HCT116 (cell line): ENCODE measurements around the gene IRF2. TPM values are rescaled to one million over a fixed set of nuclear protein-coding genes. Genes with fewer than 3 reads are reported as not detected.

ENCODE experiments used
- ATAC-seq: fragments of 200-7000 bp; cut with Tn5 transposase; 2 replicates; pipeline ENCODE4 v1.9.1; 2020; ENCODE audit warnings: mild to moderate bottlenecking, moderate library complexity
- BruUV-seq: library from RNA; stranded (reverse); fragments of 400-500 nt; replicated peaks from 2 replicates; lab custom pipeline; 2021; lab: Mats Ljungman, UMichigan
- CTCF ChIA-PET: fragments of 300-600 bp; sonication (Branson Sonifier 250); formaldehyde crosslinking; loops from one replicate; lab custom pipeline; 2021; ENCODE audit warnings: antibody characterized with exemption; lab: Charles Lee
- POLR2A ChIA-PET: fragments of 300-600, 350-600 bp; sonication (Branson Sonifier 250); formaldehyde crosslinking; loops from one replicate; lab custom pipeline; 2021; ENCODE audit warnings: antibody characterized with exemption; lab: Charles Lee
- RAD21 ChIA-PET, 2 experiments: fragments of 300-600 bp; sonication (Branson Sonifier 250); formaldehyde crosslinking; loops; one replicate each; lab custom pipeline; 2023; ENCODE audit warnings: low total read pairs in 2 of 2; ENCODE audit not compliant: uncharacterized antibody in 2 of 2, unreplicated experiment in 2 of 2, low non-redundant PET in 1 of 2; lab: Charles Lee
- DNase-seq: peaks from one replicate; pipeline ENCODE4 v3.0.0-alpha.2; 2010; ENCODE audit warnings: low read depth, low spot score
- H2AFZ ChIP-seq: fragments of 200-600 bp; shearing (Covaris generic), sonication (generic); 2 replicates; pipeline ENCODE4 v1.6.1; 2017; ENCODE audit warnings: low read depth, mixed run types, mixed read lengths, antibody characterized with exemption, low read length; ENCODE audit not compliant: poor library complexity, severe bottlenecking
- H3K27ac ChIP-seq: 2 replicates; pipeline ENCODE4 v1.5.1; 2012; ENCODE audit warnings: low read depth, low read length
- H3K27me3 ChIP-seq: fragments of 200-600 bp; sonication (generic); 2 replicates; pipeline ENCODE4 v1.6.1; 2016; ENCODE audit warnings: mixed run types, low read length, mixed read lengths; ENCODE audit not compliant: insufficient read depth
- H3K36me3 ChIP-seq, 2 experiments: fragments of 200-500 bp in 1 of 2; fragments of 200-600 bp in 1 of 2; sonication (Bioruptor generic) in 1 of 2; sonication (generic) in 1 of 2; 2 replicates each; pipeline versions ENCODE4 v1.5.1 to v1.6.1; 2014 to 2016; ENCODE audit warnings: low read length in 2 of 2, inconsistent platforms in 1 of 2, mixed read lengths in 1 of 2, mixed run types in 1 of 2; ENCODE audit not compliant: insufficient read depth in 2 of 2, control insufficient read depth in 1 of 2
- H3K4me1 ChIP-seq, 2 experiments: fragments of 200-600 bp in 1 of 2; sonication (generic) in 1 of 2; 2 replicates each; pipeline versions ENCODE4 v1.5.1 to v1.6.1; 2012 to 2017; ENCODE audit warnings: low read length in 2 of 2, inconsistent platforms in 1 of 2, mild to moderate bottlenecking in 1 of 2, mixed read lengths in 1 of 2, mixed run types in 1 of 2, moderate library complexity in 1 of 2; ENCODE audit not compliant: insufficient read depth in 2 of 2, control insufficient read depth in 1 of 2
- H3K4me2 ChIP-seq: fragments of 200-600 bp; sonication (generic); 2 replicates; pipeline ENCODE4 v1.6.1; 2017; ENCODE audit warnings: mixed run types, low read length, mixed read lengths
- H3K4me3 ChIP-seq, 2 experiments: fragments of 200-600 bp in 1 of 2; sonication (generic) in 1 of 2; replicated peaks in 1 of 2; 2 replicates each; pipeline ENCODE4 v1.5.1; 2011 to 2016; ENCODE audit warnings: low read length in 2 of 2, control low read depth in 1 of 2, low read depth in 1 of 2, mild to moderate bottlenecking in 1 of 2, mixed read lengths in 1 of 2, mixed run types in 1 of 2
- H3K79me2 ChIP-seq: fragments of 200-600 bp; sonication (generic); 2 replicates; pipeline ENCODE4 v1.6.1; 2017; ENCODE audit warnings: mild to moderate bottlenecking, mixed run types, low read length, moderate library complexity, mixed read lengths; ENCODE audit not compliant: insufficient read depth
- H3K9ac ChIP-seq: fragments of 200-600 bp; sonication (generic); 2 replicates; pipeline ENCODE4 v1.6.1; 2016; ENCODE audit warnings: low read length, mixed read lengths
- H3K9me2 ChIP-seq: fragments of 200-600 bp; sonication (generic), shearing (Covaris generic); 2 replicates; pipeline ENCODE4 v1.6.1; 2017; ENCODE audit warnings: mixed run types, mild to moderate bottlenecking, moderate library complexity; ENCODE audit not compliant: insufficient read depth
- H3K9me3 ChIP-seq, 2 experiments: fragments of 200-500 bp in 1 of 2; fragments of 200-600 bp in 1 of 2; sonication (Bioruptor generic) in 1 of 2; sonication (generic) in 1 of 2; 2 replicates each; pipeline ENCODE4 v1.6.1; 2014 to 2017; ENCODE audit warnings: low read length in 2 of 2, mixed read lengths in 2 of 2, inconsistent platforms in 1 of 2, low read depth in 1 of 2, mild to moderate bottlenecking in 1 of 2, mixed run types in 1 of 2, moderate library complexity in 1 of 2; ENCODE audit not compliant: control insufficient read depth in 1 of 2, insufficient read depth in 1 of 2
- H4K20me1 ChIP-seq: fragments of 200-600 bp; sonication (generic), shearing (Covaris generic); 2 replicates; pipeline ENCODE4 v1.6.1; 2017; ENCODE audit warnings: mixed run types, mild to moderate bottlenecking, moderate library complexity; ENCODE audit not compliant: insufficient read depth
- ATF3 ChIP-seq: IDR thresholded peaks from 2 replicates; pipeline ENCODE4 v1.6.1; 2012
- CBX3 ChIP-seq: IDR thresholded peaks from 2 replicates; pipeline ENCODE4 v1.6.1; 2012; ENCODE audit warnings: low read depth
- CEBPB ChIP-seq: IDR thresholded peaks from 2 replicates; pipeline ENCODE4 v1.6.1; 2012; ENCODE audit warnings: low read depth
- CTCF ChIP-seq, 3 experiments: fragments of 200-600 bp in 1 of 3; sonication (generic) in 1 of 3; IDR thresholded peaks in 2 of 3; conservative IDR thresholded peaks in 1 of 3; 2 replicates each; pipeline ENCODE4 v1.5.1; 2012 to 2017; ENCODE audit warnings: low read depth in 2 of 3, low read length in 2 of 3, antibody characterized with exemption in 1 of 3, borderline replicate concordance in 1 of 3, control low read depth in 1 of 3, mild to moderate bottlenecking in 1 of 3, mixed read lengths in 1 of 3, mixed run types in 1 of 3, moderate library complexity in 1 of 3; ENCODE audit not compliant: insufficient read depth in 1 of 3
- EZH2phosphoT487 ChIP-seq: fragments of 200-600 bp; IDR thresholded peaks from 2 replicates; pipeline ENCODE4 v1.6.1; 2018; ENCODE audit warnings: antibody characterized with exemption, borderline replicate concordance
- FOSL1 ChIP-seq: IDR thresholded peaks from 2 replicates; pipeline ENCODE4 v1.6.1; 2012; ENCODE audit warnings: low read depth
- MAX ChIP-seq: IDR thresholded peaks from 2 replicates; pipeline ENCODE4 v1.6.1; 2012
- POLR2A ChIP-seq: IDR thresholded peaks from 2 replicates; pipeline ENCODE4 v1.7.0; 2011; ENCODE audit warnings: borderline replicate concordance; ENCODE audit not compliant: insufficient read depth, insufficient read length; ENCODE audit errors: extremely low read depth
- POLR2AphosphoS5 ChIP-seq: IDR thresholded peaks from 2 replicates; pipeline ENCODE4 v1.6.1; 2011; ENCODE audit warnings: mild to moderate bottlenecking, low read depth, low read length, moderate library complexity
- RAD21 ChIP-seq: IDR thresholded peaks from 2 replicates; pipeline ENCODE4 v1.6.1; 2012; ENCODE audit warnings: low read depth, mild to moderate bottlenecking
- SIN3A ChIP-seq: IDR thresholded peaks from 2 replicates; pipeline ENCODE4 v1.6.1; 2012; ENCODE audit warnings: low read depth
- SP1 ChIP-seq: IDR thresholded peaks from 2 replicates; pipeline ENCODE4 v1.6.1; 2012; ENCODE audit warnings: low read depth
- TCF7L2 ChIP-seq: IDR thresholded peaks from 2 replicates; pipeline ENCODE4 v1.7.0; 2011; ENCODE audit warnings: borderline replicate concordance, inconsistent platforms; ENCODE audit not compliant: insufficient read depth, insufficient read length; ENCODE audit errors: extremely low read depth
- YY1 ChIP-seq: IDR thresholded peaks from 2 replicates; pipeline ENCODE4 v1.6.1; 2011; ENCODE audit warnings: low read length, low read depth, moderate library complexity, mild to moderate bottlenecking; ENCODE audit not compliant: insufficient replicate concordance; ENCODE audit errors: extremely low read depth
- ZBTB33 ChIP-seq: IDR thresholded peaks from 2 replicates; pipeline ENCODE4 v1.6.1; 2011; ENCODE audit warnings: mild to moderate bottlenecking, low read length, moderate library complexity; ENCODE audit not compliant: insufficient replicate concordance; ENCODE audit errors: extremely low read depth
- ZFX ChIP-seq: fragments of 450-650 bp; IDR thresholded peaks from 2 replicates; pipeline ENCODE4 v1.6.1; 2017
- ZNF274 ChIP-seq: fragments of 200-500 bp; sonication (Bioruptor generic); IDR thresholded peaks from 2 replicates; pipeline ENCODE4 v1.6.1; 2014; ENCODE audit warnings: mild to moderate bottlenecking, low read depth, low read length, inconsistent platforms
- intact Hi-C: fragments of 100-400 bp; cut with micrococcal nuclease; formaldehyde crosslinking; loops from 2 replicates; pipeline ENCODE4 v1.10.0; 2022
- total RNA-seq: library from RNA; stranded (reverse); gene quantifications from one replicate; pipeline ENCODE4 v1.2.1, GENCODE V29; 2021; ENCODE audit not compliant: unreplicated experiment

The IRF2 gene
- total RNA-seq, 1 experiment from 2014 or later, result 10.6 TPM

GRCh38 chr4:184385705-184386141, 88.6 kb downstream of the IRF2 start:
- POLR2A ChIA-PET, result no interaction called here
- Histone ChIP-seq H3K4me1 (peaks cover 16 to 21% of the 10 kb centered on the region in 2 experiments), H3K27me3 (no peaks in the 10 kb centered on the region), H3K4me2 (no peak overlapping the region), H2AFZ (no peak overlapping the region), H4K20me1 (no peaks in the 10 kb centered on the region), H3K9me3 (no peaks in the 10 kb centered on the region), H3K27ac (no peak overlapping the region), H3K36me3 (no peaks in the 10 kb centered on the region), H3K4me3 (no peak overlapping the region)
- BruUV-seq, result no TSS peak
- CTCF ChIA-PET, result no interaction called here
- DNase-seq, result no peak
- RAD21 ChIA-PET, result no interaction called here
- TF ChIP-seq MAX (no peak), SP1 (no peak), CBX3 (no peak), SIN3A (no peak), ZFX (no peak), YY1 (no peak), FOSL1 (no peak), CEBPB (no peak), ATF3 (no peak), EZH2phosphoT487 (no peak), ZNF274 (no peak), RAD21 (no peak), POLR2AphosphoS5 (no peak), CTCF (IDR thresholded peaks at IDR 0.05 in 2 of 3, conservative IDR thresholded peaks at IDR 0.05 in 1 of 3; ENCODE audit: borderline replicate concordance in 1 of 3, insufficient read depth in 1 of 3, low read depth in 2 of 3, low read length in 2 of 3) (no peak), POLR2A (no peak), TCF7L2 (no peak), ZBTB33 (no peak)
- TF ChIP-seq, all 23 proteins: peak for 0
- intact Hi-C loops, result no loop called here
- no peak for ATAC-seq
- Histone ChIP-seq H3K9ac (no peak overlapping the region), H3K79me2 (no peaks in the 10 kb centered on the region), H3K9me2 (no peaks in the 10 kb centered on the region)
